Karpas-422 (cell line): ENCODE measurements around the gene CASP9. TPM values are rescaled to one million over a fixed set of nuclear protein-coding genes. Genes with fewer than 3 reads are reported as not detected.
A peak's percentile ranks its signal among the peaks of the same experiment; 100 is the strongest.

Experiments
- DNase-seq: peaks from one replicate; pipeline ENCODE4 v3.0.0-alpha.2; 2015
- H2AFZ ChIP-seq: fragments of 200-600 bp; sonication (generic); 2 replicates; pipeline ENCODE4 v1.6.1; 2014; ENCODE audit warnings: antibody characterized with exemption, low read length, mixed read lengths
- H3K27ac ChIP-seq: fragments of 200-600 bp; sonication (generic); 2 replicates; pipeline ENCODE4 v1.5.1; 2014; ENCODE audit warnings: mild to moderate bottlenecking, low read length, moderate library complexity
- H3K27me3 ChIP-seq: fragments of 200-600 bp; sonication (generic); 2 replicates; pipeline ENCODE4 v1.6.1; 2014; ENCODE audit warnings: low read length, mixed read lengths
- H3K36me3 ChIP-seq: fragments of 200-600 bp; sonication (generic); 2 replicates; pipeline ENCODE4 v1.6.1; 2014; ENCODE audit warnings: low read length, mixed read lengths; ENCODE audit not compliant: insufficient read depth
- H3K4me1 ChIP-seq: fragments of 200-600 bp; sonication (generic); 2 replicates; pipeline ENCODE4 v1.6.1; 2014; ENCODE audit warnings: mild to moderate bottlenecking, low read length, mixed read lengths
- H3K4me2 ChIP-seq: fragments of 200-600 bp; sonication (generic); 2 replicates; pipeline ENCODE4 v1.6.1; 2014; ENCODE audit warnings: low read length, low read depth, mild to moderate bottlenecking; ENCODE audit not compliant: poor library complexity, severe bottlenecking
- H3K4me3 ChIP-seq: fragments of 200-600 bp; sonication (generic); 2 replicates; pipeline ENCODE4 v1.5.1; 2014; ENCODE audit warnings: mild to moderate bottlenecking, antibody characterized with exemption, low read length, mixed read lengths
- H3K79me2 ChIP-seq: fragments of 200-600 bp; sonication (generic); 2 replicates; pipeline ENCODE4 v1.6.1; 2014; ENCODE audit warnings: mild to moderate bottlenecking, low read length, mixed read lengths
- H3K9ac ChIP-seq: fragments of 200-600 bp; sonication (generic); 2 replicates; pipeline ENCODE4 v1.6.0; 2014; ENCODE audit warnings: low read length
- H3K9me2 ChIP-seq: fragments of 200-600 bp; sonication (generic), shearing (Covaris generic); replicated peaks from 2 replicates; pipeline ENCODE4 v1.6.0; 2014; ENCODE audit warnings: mild to moderate bottlenecking, low read length, moderate library complexity; ENCODE audit not compliant: insufficient read depth
- H3K9me3 ChIP-seq: fragments of 300-700, 200-600 bp; sonication (generic); 2 replicates; pipeline ENCODE4 v1.6.1; 2014; ENCODE audit warnings: low read length, mixed read lengths
- H4K20me1 ChIP-seq: fragments of 200-600 bp; sonication (generic); 2 replicates; pipeline ENCODE4 v1.6.1; 2014; ENCODE audit warnings: mild to moderate bottlenecking, antibody characterized with exemption, low read length, low read depth; ENCODE audit not compliant: insufficient read depth
- total RNA-seq: library from RNA; depleted of rRNA; stranded (reverse); fragments of >200 nt; shearing (Covaris generic); gene quantifications from 2 replicates; pipeline ENCODE4 v1.2.3, GENCODE V29; 2014; ENCODE audit warnings: low replicate concordance

Gene CASP9
- total RNA-seq, 1 experiment from 2014 or later, result 31.8 TPM

DNA sequence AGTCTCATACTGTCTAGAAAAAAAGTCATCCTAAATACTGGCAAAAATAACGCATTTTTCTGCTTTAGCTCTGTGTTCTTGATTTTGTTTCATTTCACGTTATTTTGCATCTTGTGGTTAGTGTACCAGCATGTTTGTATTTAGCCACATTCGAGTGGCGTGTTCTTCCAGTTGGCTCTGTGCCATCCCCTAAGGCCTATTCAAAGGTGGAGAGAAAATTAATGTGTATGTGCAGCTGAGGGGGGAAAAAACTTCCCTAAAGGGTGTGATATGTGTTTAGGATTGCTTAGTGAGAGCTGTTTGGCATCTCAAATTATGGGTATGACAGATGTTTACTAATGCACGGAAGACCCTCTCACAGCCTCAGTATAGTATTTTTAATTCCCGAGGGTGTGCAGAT, 14.8 kb upstream of the CASP9 start:
- H3K36me3 ChIP-seq, result peaks cover 14% of the 10 kb centered on the region; the same call in 1 of the 2 replicates
- H3K27me3 ChIP-seq, result no peaks in the 10 kb centered on the region
- no peak for DNase-seq
- H3K79me2 ChIP-seq, result no peaks in the 10 kb centered on the region
- H3K4me2 ChIP-seq, result no peak overlapping the region
- no peak overlapping the region for H2AFZ ChIP-seq
- no peak overlapping the region for H3K4me3 ChIP-seq
- no peak overlapping the region for H3K27ac ChIP-seq
- H4K20me1 ChIP-seq, result no peaks in the 10 kb centered on the region
- no peaks in the 10 kb centered on the region for H3K4me1 ChIP-seq
- H3K9ac ChIP-seq, result no peak overlapping the region
- H3K9me3 ChIP-seq, result no peaks in the 10 kb centered on the region
- no peaks in the 10 kb centered on the region for H3K9me2 ChIP-seq

DNA sequence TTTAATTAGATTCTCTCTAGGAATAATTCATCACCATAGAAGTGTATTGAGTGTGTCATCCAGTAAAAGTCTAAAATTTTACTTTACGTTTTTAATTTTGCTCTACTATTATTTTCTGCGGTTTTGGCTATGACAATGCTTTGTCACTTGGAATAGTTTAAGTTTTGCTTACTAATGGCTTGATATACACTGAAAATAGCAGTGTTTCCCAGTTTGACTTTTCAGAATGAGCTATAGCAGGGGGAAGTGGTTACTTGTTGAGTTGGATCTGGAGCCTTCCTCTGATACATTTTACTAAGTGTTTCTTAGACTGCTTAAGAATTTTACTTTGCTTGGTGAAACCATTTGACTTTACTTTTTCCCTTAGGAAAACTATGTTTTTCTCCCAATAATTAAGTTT, 7.7 kb upstream of the CASP9 start:
- Histone ChIP-seq H3K4me1 (peaks cover 11% of the 10 kb centered on the region), H3K4me2 (no peak overlapping the region), H2AFZ (no peak overlapping the region), H3K9me2 (no peaks in the 10 kb centered on the region), H3K27ac (no peak overlapping the region), H3K9ac (no peak overlapping the region), H3K27me3 (no peaks in the 10 kb centered on the region), H3K36me3 (peaks cover 8% of the 10 kb centered on the region; the same call in 1 of the 2 replicates), H4K20me1 (no peaks in the 10 kb centered on the region), H3K79me2 (peaks cover 39% of the 10 kb centered on the region), H3K4me3 (no peak overlapping the region), H3K9me3 (no peaks in the 10 kb centered on the region)
- DNase-seq, result no peak

DNA sequence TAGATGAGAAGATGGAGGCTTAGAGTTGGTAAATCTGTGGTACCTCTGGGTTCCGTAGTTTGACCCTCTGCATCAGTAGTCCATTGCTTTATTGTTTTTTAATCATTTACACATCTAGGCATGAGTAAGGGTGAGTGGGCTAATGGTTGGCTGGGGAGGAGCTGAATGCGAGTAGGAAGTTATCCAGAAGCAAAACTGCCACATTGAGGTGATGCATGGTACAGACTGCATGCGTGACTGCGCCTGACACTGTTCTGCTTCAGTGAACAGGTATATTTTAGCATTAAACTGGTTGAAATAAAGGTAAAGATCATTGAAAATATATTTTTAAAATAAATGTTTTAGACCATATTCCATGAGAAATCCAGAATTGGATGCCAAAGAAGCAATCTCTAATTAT, 7.0 kb upstream of the CASP9 start:
- no peaks in the 10 kb centered on the region for H3K9me2 ChIP-seq
- H3K9me3 ChIP-seq, result no peaks in the 10 kb centered on the region
- peaks cover 12% of the 10 kb centered on the region for H3K4me1 ChIP-seq
- H3K27ac ChIP-seq, result no peak overlapping the region
- no peak overlapping the region for H2AFZ ChIP-seq
- DNase-seq, result no peak
- H3K36me3 ChIP-seq, result peaks cover 5% of the 10 kb centered on the region; the same call in 1 of the 2 replicates
- H3K79me2 ChIP-seq, result peaks cover 39% of the 10 kb centered on the region
- H3K27me3 ChIP-seq, result no peaks in the 10 kb centered on the region
- H3K4me3 ChIP-seq, result no peak overlapping the region
- no peaks in the 10 kb centered on the region for H4K20me1 ChIP-seq
- H3K4me2 ChIP-seq, result no peak overlapping the region
- no peak overlapping the region for H3K9ac ChIP-seq

DNA sequence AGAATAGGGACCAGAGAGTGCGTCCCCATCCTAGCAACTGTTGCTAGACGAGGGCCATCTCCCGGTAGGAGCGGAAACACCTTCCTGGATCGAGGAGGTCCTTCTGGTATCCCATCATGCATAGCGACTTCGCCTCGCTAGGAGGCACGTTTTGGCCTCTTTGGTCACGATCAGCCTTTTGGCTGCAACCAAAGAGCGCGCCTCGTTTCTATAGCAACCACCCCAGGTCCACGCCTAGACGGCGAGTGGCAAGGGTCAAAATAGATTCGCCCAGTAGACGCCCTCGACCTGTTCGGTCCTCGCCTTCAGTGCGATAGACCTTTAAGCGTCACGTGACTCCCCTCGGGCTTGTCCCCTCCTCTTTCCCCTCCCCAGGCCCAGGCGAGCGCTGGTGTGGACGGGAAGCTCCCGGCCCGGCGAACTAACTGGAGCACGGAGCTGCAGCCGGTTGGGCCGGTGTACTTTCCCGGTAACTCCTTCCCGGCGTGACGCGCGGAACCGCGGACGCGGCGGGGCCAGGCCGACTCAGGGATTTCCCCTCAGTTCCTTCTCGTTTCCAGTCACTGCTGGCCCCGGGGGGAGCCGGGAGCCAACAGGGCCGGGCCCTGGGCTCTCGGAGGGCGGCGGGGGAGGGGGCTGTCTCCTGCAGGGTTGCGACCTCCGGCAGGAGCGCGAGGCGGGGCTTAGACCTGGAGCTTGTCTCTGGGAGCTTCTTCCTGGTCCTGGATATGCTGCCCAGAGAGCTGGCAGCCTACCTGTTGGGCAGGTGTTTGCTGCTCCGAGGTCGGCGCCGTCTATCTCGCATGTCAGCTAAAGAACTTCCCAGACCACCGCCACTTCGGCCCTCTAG, 2.7 kb upstream of the CASP9 start, which contains the start of gene DNAJC16:
DNAJC16 (plus strand) TSS at position 359 of the 850 bp plus-strand sequence. CDS start 2,258 bp downstream, outside the sequence.
- Histone ChIP-seq H2AFZ (peak within 1 kb of the TSS; percentile 59), H3K9me3 (no peaks in the 10 kb centered on the region), H3K27ac (peak within 1 kb of the TSS; percentile 68), H4K20me1 (no peaks in the 10 kb centered on the region), H3K4me2 (peak within 1 kb of the TSS; percentile 96), H3K9me2 (no peaks in the 10 kb centered on the region), H3K79me2 (peaks cover 58% of the 10 kb centered on the region), H3K27me3 (no peaks in the 10 kb centered on the region), H3K4me1 (peaks cover 35% of the 10 kb centered on the region), H3K36me3 (peaks cover 5% of the 10 kb centered on the region; the same call in 1 of the 2 replicates), H3K4me3 (peak within 1 kb of the TSS; percentile 88), H3K9ac (peak within 1 kb of the TSS; percentile 92)
- DNase-seq, result peak; percentile 100

DNA sequence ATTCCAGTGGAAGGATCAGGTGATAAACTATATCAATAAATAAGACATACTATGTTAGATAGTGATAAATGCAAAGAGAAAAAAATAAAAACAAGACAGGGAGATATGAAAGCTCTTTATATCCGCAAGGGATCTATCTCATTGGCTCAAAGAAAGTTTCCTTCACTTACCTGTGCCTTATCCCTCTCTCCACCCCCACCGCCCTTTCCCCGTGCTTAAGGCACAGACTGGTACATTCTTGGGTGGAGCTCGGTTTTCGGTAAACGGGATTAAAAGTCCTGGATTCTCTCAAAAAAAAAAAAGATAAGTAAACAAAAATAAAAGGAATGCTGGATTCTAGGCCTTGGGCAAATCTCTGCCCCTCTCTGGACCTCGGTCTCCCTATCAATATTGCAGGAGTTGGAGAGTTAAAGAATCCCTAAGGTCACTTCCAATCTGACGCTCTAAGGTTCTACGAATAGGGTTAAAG, 2.0 kb upstream of the CASP9 start:
- no peaks in the 10 kb centered on the region for H3K9me3 ChIP-seq
- no peaks in the 10 kb centered on the region for H3K9me2 ChIP-seq
- peaks cover 60% of the 10 kb centered on the region for H3K79me2 ChIP-seq
- H4K20me1 ChIP-seq, result no peaks in the 10 kb centered on the region
- H3K4me2 ChIP-seq, result peak overlapping the region; percentile 96
- H3K9ac ChIP-seq, result peak overlapping the region; percentile 80
- peaks cover 36% of the 10 kb centered on the region for H3K4me1 ChIP-seq
- H3K27ac ChIP-seq, result peak overlapping the region; percentile 68
- peaks cover 1% of the 10 kb centered on the region; the same call in 1 of the 2 replicates for H3K36me3 ChIP-seq
- H2AFZ ChIP-seq, result peak overlapping the region; percentile 59; the same call in 1 of the 2 replicates
- H3K27me3 ChIP-seq, result no peaks in the 10 kb centered on the region
- H3K4me3 ChIP-seq, result peak overlapping the region; percentile 88
- DNase-seq, result peak; percentile 61

DNA sequence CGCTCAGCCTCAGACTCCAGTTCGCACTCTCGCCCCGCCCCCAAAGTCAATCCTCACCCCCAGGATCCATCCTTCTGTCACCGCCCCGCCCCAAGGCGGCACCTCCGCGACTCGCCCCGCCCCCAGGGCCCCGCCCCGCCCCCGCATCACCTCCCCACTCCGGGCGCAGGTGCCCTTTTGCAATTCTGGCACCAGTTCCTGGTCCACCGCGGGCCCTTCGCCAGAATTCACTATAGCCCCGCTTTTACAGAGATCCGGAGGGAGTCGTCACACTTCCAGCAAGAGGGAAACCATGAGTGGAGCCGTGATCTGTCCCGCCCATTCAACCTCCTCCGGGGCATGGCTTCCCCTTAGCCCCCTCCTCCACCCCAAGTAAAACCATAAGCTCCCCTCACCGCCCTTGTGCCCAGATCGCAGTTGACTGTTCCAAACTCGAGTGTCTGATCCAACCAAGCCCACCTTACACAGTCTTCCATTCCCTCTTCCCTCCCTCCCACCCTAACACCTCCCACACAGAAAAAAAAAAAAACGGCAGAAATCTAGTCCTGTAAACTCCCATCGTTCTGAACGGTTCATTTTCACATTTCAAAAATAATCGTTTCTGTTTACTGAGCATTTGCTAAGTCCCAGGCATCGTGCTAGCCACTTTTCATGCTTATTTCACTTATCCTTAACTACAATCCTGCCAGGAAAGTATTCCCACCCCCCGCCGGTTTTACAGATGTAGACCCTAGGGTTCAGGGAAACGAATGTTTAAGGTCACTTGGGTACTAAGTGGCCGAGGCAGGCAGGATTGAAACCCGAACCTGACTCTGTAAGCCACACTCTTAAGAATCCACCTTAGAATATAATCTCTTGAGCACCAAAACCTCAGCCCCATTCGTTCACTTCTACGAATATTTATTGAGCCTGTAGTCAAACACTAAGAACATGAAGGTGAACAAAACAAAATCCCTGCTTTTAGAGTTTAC, 1.3 kb upstream of the CASP9 start:
- H3K9ac ChIP-seq, result peak overlapping the region; percentile 80
- H3K27ac ChIP-seq, result peak overlapping the region; percentile 68
- peak overlapping the region; percentile 88 for H3K4me3 ChIP-seq
- no peaks in the 10 kb centered on the region for H3K9me3 ChIP-seq
- H2AFZ ChIP-seq, result peak overlapping the region; percentile 59
- peaks cover 58% of the 10 kb centered on the region for H3K79me2 ChIP-seq
- peak overlapping the region; percentile 96 for H3K4me2 ChIP-seq
- peak; percentile 63 for DNase-seq
- H3K9me2 ChIP-seq, result no peaks in the 10 kb centered on the region
- H3K27me3 ChIP-seq, result no peaks in the 10 kb centered on the region
- peaks cover 36% of the 10 kb centered on the region for H3K4me1 ChIP-seq
- no peaks in the 10 kb centered on the region for H4K20me1 ChIP-seq
- H3K36me3 ChIP-seq, result no peaks in the 10 kb centered on the region

DNA sequence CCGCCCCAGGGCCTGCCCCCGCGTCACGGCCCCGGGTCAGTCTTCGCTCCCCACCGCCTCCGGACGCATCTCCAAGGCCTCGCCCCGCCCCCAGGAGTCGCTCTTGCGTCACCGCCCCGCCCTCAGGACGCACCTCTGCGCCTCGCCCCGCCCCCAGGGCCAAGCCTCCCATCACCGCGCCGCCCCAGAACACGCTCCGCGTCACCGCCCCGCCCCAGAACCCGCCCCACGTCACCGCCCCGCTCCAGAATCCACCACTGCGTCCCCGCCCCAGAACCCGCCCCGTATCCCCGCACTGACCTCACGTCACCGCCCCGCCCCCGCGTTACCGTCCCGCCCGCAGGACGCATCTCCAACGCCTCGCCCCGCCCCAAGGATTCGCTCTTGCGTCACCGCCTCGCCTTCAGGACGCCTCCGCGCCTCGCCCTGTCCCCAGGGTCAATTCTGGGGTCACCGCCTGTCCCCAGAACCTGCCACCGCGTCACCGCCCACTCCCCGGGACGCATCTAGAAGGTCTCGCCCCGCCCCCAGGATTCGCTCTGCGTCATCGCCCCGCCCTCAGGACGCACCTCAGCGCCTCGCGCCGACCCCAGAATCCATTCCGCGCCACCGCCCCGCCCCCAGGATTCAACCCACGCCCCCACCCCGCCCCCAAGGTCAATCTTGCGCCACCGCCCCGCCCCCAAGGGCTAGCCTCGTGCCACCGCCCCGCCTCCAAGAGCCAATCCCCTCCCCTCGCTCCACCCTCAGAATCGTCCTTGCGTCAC, 451 bp upstream of the CASP9 start:
- H3K79me2 ChIP-seq, result peaks cover 60% of the 10 kb centered on the region
- H3K4me2 ChIP-seq, result peak overlapping the region; percentile 35
- H4K20me1 ChIP-seq, result no peaks in the 10 kb centered on the region
- no peaks in the 10 kb centered on the region for H3K9me3 ChIP-seq
- H3K27me3 ChIP-seq, result no peaks in the 10 kb centered on the region
- peak overlapping the region; percentile 83 for H3K9ac ChIP-seq
- no peaks in the 10 kb centered on the region for H3K36me3 ChIP-seq
- H2AFZ ChIP-seq, result no peak overlapping the region
- H3K9me2 ChIP-seq, result no peaks in the 10 kb centered on the region
- 0 out of 2 replicates have a peak overlapping the region, but pooled peaks have one; percentile 43 for H3K27ac ChIP-seq
- H3K4me1 ChIP-seq, result peaks cover 36% of the 10 kb centered on the region
- H3K4me3 ChIP-seq, result peak overlapping the region; percentile 89; the same call in 1 of the 2 replicates
- peak; percentile 100 for DNase-seq
